Measurements from ENCODE around the gene KIF7.
A peak's percentile ranks its signal among the peaks of the same experiment; 100 is the strongest.

KIF7 gene

GRCh38 chr15:89648106-89649012 is 6.9 kb downstream of the KIF7 start:
- DNase-seq (ENCODE audit: low spot score) = no peak

- DNase-seq (ENCODE audit: low spot score) = peak; percentile 52
Measured at GRCh38 chr15:89647191-89647851, 7.9 kb downstream of the KIF7 start.

GRCh38 chr15:89646416-89647141 is 8.7 kb downstream of the KIF7 start:
- no peak for DNase-seq (ENCODE audit: low spot score)

- DNase-seq (ENCODE audit: low spot score) = no peak
Measured at GRCh38 chr15:89645680-89646079, 9.6 kb downstream of the KIF7 start.

- no peak for DNase-seq (ENCODE audit: low spot score)
Measured at GRCh38 chr15:89642106-89642505, 13.2 kb downstream of the KIF7 start.

GRCh38 chr15:89641053-89641452 is 14.2 kb downstream of the KIF7 start:
- DNase-seq (ENCODE audit: low spot score) = no peak

- DNase-seq (ENCODE audit: low spot score) = no peak
Measured at GRCh38 chr15:89640245-89640644, 15.0 kb downstream of the KIF7 start.

- DNase-seq (ENCODE audit: low spot score) = no peak
Measured at GRCh38 chr15:89633585-89633984, 21.7 kb downstream of the KIF7 start.

GRCh38 chr15:89632563-89633430 is 22.5 kb downstream of the KIF7 start:
- DNase-seq (ENCODE audit: low spot score) = no peak

GRCh38 chr15:89631902-89632264 is 23.4 kb downstream of the KIF7 start:
- no peak for DNase-seq (ENCODE audit: low spot score)

GRCh38 chr15:89630974-89631901 is 24.0 kb downstream of the KIF7 start:
- DNase-seq (ENCODE audit: low spot score) = no peak

- DNase-seq (ENCODE audit: low spot score) = no peak
Measured at GRCh38 chr15:89630260-89630659, 25.0 kb downstream of the KIF7 start.

- no peak for DNase-seq (ENCODE audit: low spot score)
Measured at GRCh38 chr15:89629829-89630228, 25.4 kb downstream of the KIF7 start.

GRCh38 chr15:89628806-89629715 is 26.2 kb downstream of the KIF7 start:
- DNase-seq (ENCODE audit: low spot score) = no peak

GRCh38 chr15:89628301-89628700 is 27.0 kb downstream of the KIF7 start:
- no peak for DNase-seq (ENCODE audit: low spot score)

- DNase-seq (ENCODE audit: low spot score) = no peak
Measured at GRCh38 chr15:89627256-89627970, 27.9 kb downstream of the KIF7 start.

GRCh38 chr15:89625716-89626115 is 29.6 kb downstream of the KIF7 start:
- no peak for DNase-seq (ENCODE audit: low spot score)

- DNase-seq (ENCODE audit: low spot score) = no peak
Measured at GRCh38 chr15:89623165-89623564, 32.1 kb downstream of the KIF7 start.

- no peak for DNase-seq (ENCODE audit: low spot score)
Measured at GRCh38 chr15:89621547-89621946, 33.7 kb downstream of the KIF7 start.
